AG10803 (cell line): Measurements from ENCODE around the gene SLC26A1.

Experiments used
- DNase-seq: peaks from one replicate; pipeline ENCODE4 v3.0.0; 2010; ENCODE audit warnings: low read depth
- H3K4me3 ChIP-seq: 2 replicates; pipeline ENCODE4 v1.5.1; 2011; ENCODE audit warnings: mild to moderate bottlenecking, low read length, control low read depth
- CTCF ChIP-seq: conservative IDR thresholded peaks from 2 replicates; pipeline ENCODE4 v1.5.1; 2011; ENCODE audit warnings: mild to moderate bottlenecking, low read length, control low read depth, inconsistent platforms

The SLC26A1 gene

GRCh38 chr4:1022739-1023066 is 29.5 kb upstream of the SLC26A1 start:
- no peak for DNase-seq
- TF ChIP-seq CTCF: no peak
- H3K4me3 ChIP-seq: no peak overlapping the region

GRCh38 chr4:1022051-1022738 is 29.0 kb upstream of the SLC26A1 start:
- no peak for DNase-seq
- no peak for TF ChIP-seq CTCF
- H3K4me3 ChIP-seq: no peak overlapping the region

GRCh38 chr4:1021386-1022050 is 28.3 kb upstream of the SLC26A1 start:
- TF ChIP-seq CTCF: no peak
- H3K4me3 ChIP-seq: no peak overlapping the region
- no peak for DNase-seq

- no peak for DNase-seq
- no peak overlapping the region for H3K4me3 ChIP-seq
- no peak for TF ChIP-seq CTCF
These were observed 26.7 kb upstream of the SLC26A1 start for GRCh38 chr4:1019729-1020470.

- TF ChIP-seq CTCF: no peak
- H3K4me3 ChIP-seq: no peak overlapping the region
- no peak for DNase-seq
These were observed 26.1 kb upstream of the SLC26A1 start for GRCh38 chr4:1019320-1019719.

- no peak for TF ChIP-seq CTCF
- DNase-seq: no peak
- H3K4me3 ChIP-seq: no peak overlapping the region
These were observed 25.2 kb upstream of the SLC26A1 start for GRCh38 chr4:1018147-1019020.
